PC-9 (cell line): ENCODE measurements around the gene CEP41.

ENCODE experiments used
- CTCF ChIP-seq: fragments of 200-600 bp; sonication (generic); conservative IDR thresholded peaks from 2 replicates; pipeline ENCODE4 v1.6.1; 2017; ENCODE audit warnings: mixed run types, antibody characterized with exemption, mild to moderate bottlenecking, moderate library complexity
- EZH2 ChIP-seq: fragments of 200-600 bp; sonication (generic); IDR thresholded peaks from 2 replicates; pipeline ENCODE4 v1.8.0; 2017; ENCODE audit warnings: antibody characterized with exemption, low read depth

- TF ChIP-seq CTCF (no peak), EZH2 (no peak)
Observed at GRCh38 chr7:130479716-130480400, 39.0 kb upstream of the CEP41 start.
